Mammary epithelial cell (primary cell): ENCODE results near the gene MRPS23.

Experiments
- EZH2 ChIP-seq: IDR thresholded peaks from 2 replicates; pipeline ENCODE4 v1.6.1; 2012; ENCODE audit warnings: low read length, inconsistent platforms, borderline replicate concordance
- TF ChIP-seq, protein P1 (sequence below), 2 donors: IDR thresholded peaks in 1 of 2; conservative IDR thresholded peaks in 1 of 2; 2 replicates each; pipeline ENCODE4 v1.5.1; 2011 to 2012; ENCODE audit warnings: inconsistent platforms in 2 of 2, low read length in 2 of 2, mild to moderate bottlenecking in 2 of 2, control low read depth in 1 of 2, low read depth in 1 of 2; ENCODE audit not compliant: insufficient read depth in 1 of 2; ENCODE audit errors: extremely low read depth in 1 of 2

GRCh38 chr17:57892146-57892819 is 42.4 kb upstream of the MRPS23 start:
- TF ChIP-seq, protein P1, sequence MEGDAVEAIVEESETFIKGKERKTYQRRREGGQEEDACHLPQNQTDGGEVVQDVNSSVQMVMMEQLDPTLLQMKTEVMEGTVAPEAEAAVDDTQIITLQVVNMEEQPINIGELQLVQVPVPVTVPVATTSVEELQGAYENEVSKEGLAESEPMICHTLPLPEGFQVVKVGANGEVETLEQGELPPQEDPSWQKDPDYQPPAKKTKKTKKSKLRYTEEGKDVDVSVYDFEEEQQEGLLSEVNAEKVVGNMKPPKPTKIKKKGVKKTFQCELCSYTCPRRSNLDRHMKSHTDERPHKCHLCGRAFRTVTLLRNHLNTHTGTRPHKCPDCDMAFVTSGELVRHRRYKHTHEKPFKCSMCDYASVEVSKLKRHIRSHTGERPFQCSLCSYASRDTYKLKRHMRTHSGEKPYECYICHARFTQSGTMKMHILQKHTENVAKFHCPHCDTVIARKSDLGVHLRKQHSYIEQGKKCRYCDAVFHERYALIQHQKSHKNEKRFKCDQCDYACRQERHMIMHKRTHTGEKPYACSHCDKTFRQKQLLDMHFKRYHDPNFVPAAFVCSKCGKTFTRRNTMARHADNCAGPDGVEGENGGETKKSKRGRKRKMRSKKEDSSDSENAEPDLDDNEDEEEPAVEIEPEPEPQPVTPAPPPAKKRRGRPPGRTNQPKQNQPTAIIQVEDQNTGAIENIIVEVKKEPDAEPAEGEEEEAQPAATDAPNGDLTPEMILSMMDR (conservative IDR thresholded peaks at IDR 0.05 in 1 of 2, IDR thresholded peaks at IDR 0.05 in 1 of 2; ENCODE audit: extremely low read depth in 1 of 2, insufficient read depth in 1 of 2, low read depth in 1 of 2, low read length in 2 of 2): peak; percentile 96 to 99
- no peak for TF ChIP-seq EZH2
